OCI-LY7 (cell line): ENCODE results near the gene MIEN1. TPM values are rescaled to one million over a fixed set of nuclear protein-coding genes. Genes with fewer than 3 reads are reported as not detected.

Experiments
- BruUV-seq: library from RNA; stranded (reverse); fragments of 400-500 nt; replicated peaks from 2 replicates; lab custom pipeline; 2021; lab: Mats Ljungman, UMichigan
- CTCF ChIA-PET: fragments of 300-600 bp; sonication (Branson Sonifier 250); formaldehyde crosslinking; loops from one replicate; lab custom pipeline; 2022; ENCODE audit warnings: antibody characterized with exemption; ENCODE audit not compliant: unreplicated experiment; lab: Charles Lee
- POLR2A ChIA-PET: fragments of 300-600 bp; sonication (Branson Sonifier 250); formaldehyde crosslinking; loops from one replicate; lab custom pipeline; 2022; ENCODE audit warnings: antibody characterized with exemption; lab: Charles Lee
- DNase-seq: peaks from one replicate; pipeline ENCODE4 v3.0.0-alpha.2; 2015; ENCODE audit warnings: low spot score
- H2AFZ ChIP-seq: fragments of 200-600 bp; sonication (generic), shearing (Covaris generic); 2 replicates; pipeline ENCODE4 v1.6.1; 2014; ENCODE audit warnings: mild to moderate bottlenecking, antibody characterized with exemption, low read length, moderate library complexity
- H3K27ac ChIP-seq: fragments of 200-600 bp; sonication (generic); 2 replicates; pipeline ENCODE4 v1.5.1; 2014; ENCODE audit warnings: mixed run types, low read depth, mild to moderate bottlenecking, moderate library complexity, low read length, inconsistent platforms; ENCODE audit not compliant: poor library complexity, severe bottlenecking
- H3K36me3 ChIP-seq: fragments of 200-600 bp; sonication (generic); 2 replicates; pipeline ENCODE4 v1.6.1; 2014; ENCODE audit warnings: mild to moderate bottlenecking, antibody characterized with exemption, low read length, moderate library complexity, mixed read lengths; ENCODE audit not compliant: insufficient read depth
- H3K4me1 ChIP-seq: fragments of 200-600 bp; sonication (generic); 2 replicates; pipeline ENCODE4 v1.5.1; 2014; ENCODE audit warnings: mild to moderate bottlenecking, low read length; ENCODE audit not compliant: insufficient read depth, poor library complexity, severe bottlenecking
- H3K4me2 ChIP-seq: fragments of 200-600 bp; sonication (generic); 2 replicates; pipeline ENCODE4 v1.6.1; 2014; ENCODE audit warnings: mild to moderate bottlenecking, low read length
- H3K4me3 ChIP-seq: fragments of 200-600 bp; sonication (generic); 2 replicates; pipeline ENCODE4 v1.5.1; 2014; ENCODE audit warnings: mild to moderate bottlenecking, low read depth, low read length; ENCODE audit not compliant: poor library complexity, severe bottlenecking
- H3K79me2 ChIP-seq: fragments of 200-600 bp; sonication (generic); 2 replicates; pipeline ENCODE4 v1.6.1; 2016; ENCODE audit warnings: low read depth, mild to moderate bottlenecking, low read length, moderate library complexity, mixed read lengths; ENCODE audit not compliant: insufficient read depth
- H3K9me2 ChIP-seq: fragments of 200-600 bp; sonication (generic); 2 replicates; pipeline ENCODE4 v1.6.1; 2016; ENCODE audit warnings: mild to moderate bottlenecking, low read length, mixed read lengths; ENCODE audit not compliant: insufficient read depth
- H3K9me3 ChIP-seq: fragments of 200-600 bp; sonication (generic); 2 replicates; pipeline ENCODE4 v1.6.1; 2014; ENCODE audit warnings: mild to moderate bottlenecking, mixed run types, low read length, mixed read lengths
- H4K20me1 ChIP-seq: fragments of 200-600 bp; sonication (generic); 2 replicates; pipeline ENCODE4 v1.6.1; 2014; ENCODE audit warnings: mild to moderate bottlenecking, antibody characterized with exemption, low read length, moderate library complexity, mixed read lengths; ENCODE audit not compliant: insufficient read depth
- EZH2phosphoT487 ChIP-seq: fragments of 200-600 bp; sonication (generic); IDR thresholded peaks from 2 replicates; pipeline ENCODE4 v1.6.1; 2018; ENCODE audit warnings: low read depth, borderline replicate concordance, mild to moderate bottlenecking, mixed run types, antibody characterized with exemption, low read length, moderate library complexity, mixed read lengths
- intact Hi-C: fragments of 100-400 bp; cut with micrococcal nuclease; formaldehyde crosslinking; loops from one replicate; pipeline ENCODE4 v1.10.0; 2022; ENCODE audit not compliant: unreplicated experiment
- total RNA-seq, 2 experiments: library from RNA; depleted of rRNA in 1 of 2; stranded (reverse); fragments of >200 nt in 1 of 2; shearing (Covaris generic) in 1 of 2; gene quantifications; 2 replicates each; pipeline ENCODE4 v1.2.3, GENCODE V29; 2014 to 2022
- TF ChIP-seq, protein P1 (sequence below): fragments of 200-600 bp; sonication (generic); conservative IDR thresholded peaks from 2 replicates; pipeline ENCODE4 v1.5.1; 2014; ENCODE audit warnings: mild to moderate bottlenecking, antibody characterized with exemption, low read length, moderate library complexity, mixed read lengths

The MIEN1 gene
- total RNA-seq, 2 experiments from 2014 or later, result 55.4 to 89.9 TPM

DNA sequence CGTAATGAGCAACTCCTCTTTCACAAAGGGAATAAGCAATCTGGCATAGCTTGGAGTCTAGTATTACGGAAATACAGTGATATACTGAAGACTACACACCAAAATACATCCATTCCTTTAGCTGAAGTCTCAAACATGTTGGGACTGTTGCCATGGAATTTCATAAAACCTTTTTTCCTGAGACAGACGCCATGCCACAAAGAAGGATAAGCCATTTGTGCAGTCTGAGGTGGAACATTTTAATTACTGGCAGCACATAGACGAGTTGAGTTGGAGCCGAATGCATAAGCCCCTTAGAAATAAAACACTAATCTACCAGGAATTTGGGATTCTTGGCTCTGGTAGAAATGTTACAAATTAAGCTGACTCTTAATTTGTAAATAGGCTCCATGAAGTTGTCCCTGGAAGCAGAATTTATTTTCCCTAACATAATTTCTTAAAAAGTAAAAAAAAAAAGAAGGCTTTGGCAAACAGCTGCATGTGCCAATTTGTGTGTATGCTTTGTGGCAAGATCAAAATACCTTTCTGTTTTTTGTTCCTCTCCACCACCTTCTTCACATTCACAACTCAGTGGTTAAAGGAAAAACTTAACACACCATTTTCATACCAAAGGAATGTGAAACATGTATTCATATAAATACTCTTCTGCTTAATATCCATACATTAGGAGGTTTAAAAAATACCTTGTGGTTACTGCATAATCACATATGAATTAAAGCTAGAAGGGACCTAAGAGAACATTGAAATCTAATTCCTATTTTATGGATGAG is 32.9 kb upstream of the MIEN1 start:
- H4K20me1 ChIP-seq, result peaks cover 8% of the 10 kb centered on the region; the same call in 1 of the 2 replicates
- no peak overlapping the region for H2AFZ ChIP-seq
- H3K36me3 ChIP-seq, result peaks cover 86% of the 10 kb centered on the region
- CTCF ChIA-PET, result no interaction called here
- no peak overlapping the region for H3K27ac ChIP-seq
- TF ChIP-seq, protein P1, sequence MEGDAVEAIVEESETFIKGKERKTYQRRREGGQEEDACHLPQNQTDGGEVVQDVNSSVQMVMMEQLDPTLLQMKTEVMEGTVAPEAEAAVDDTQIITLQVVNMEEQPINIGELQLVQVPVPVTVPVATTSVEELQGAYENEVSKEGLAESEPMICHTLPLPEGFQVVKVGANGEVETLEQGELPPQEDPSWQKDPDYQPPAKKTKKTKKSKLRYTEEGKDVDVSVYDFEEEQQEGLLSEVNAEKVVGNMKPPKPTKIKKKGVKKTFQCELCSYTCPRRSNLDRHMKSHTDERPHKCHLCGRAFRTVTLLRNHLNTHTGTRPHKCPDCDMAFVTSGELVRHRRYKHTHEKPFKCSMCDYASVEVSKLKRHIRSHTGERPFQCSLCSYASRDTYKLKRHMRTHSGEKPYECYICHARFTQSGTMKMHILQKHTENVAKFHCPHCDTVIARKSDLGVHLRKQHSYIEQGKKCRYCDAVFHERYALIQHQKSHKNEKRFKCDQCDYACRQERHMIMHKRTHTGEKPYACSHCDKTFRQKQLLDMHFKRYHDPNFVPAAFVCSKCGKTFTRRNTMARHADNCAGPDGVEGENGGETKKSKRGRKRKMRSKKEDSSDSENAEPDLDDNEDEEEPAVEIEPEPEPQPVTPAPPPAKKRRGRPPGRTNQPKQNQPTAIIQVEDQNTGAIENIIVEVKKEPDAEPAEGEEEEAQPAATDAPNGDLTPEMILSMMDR, result no peak
- TF ChIP-seq EZH2phosphoT487, result no peak
- peaks cover 52% of the 10 kb centered on the region for H3K4me1 ChIP-seq
- H3K9me3 ChIP-seq, result no peaks in the 10 kb centered on the region
- no peak overlapping the region for H3K4me2 ChIP-seq
- H3K9me2 ChIP-seq, result no peaks in the 10 kb centered on the region
- H3K4me3 ChIP-seq, result no peak overlapping the region
- TSS peak; percentile 29 for BruUV-seq
- POLR2A ChIA-PET, result interaction anchor here (0.9 to 2.1 kb wide), 3 partner anchors 12 to 17 kb away, joined by 3 to 10 read pairs (median 3); no protein-coding TSS in a partner anchor
- intact Hi-C loops, result no loop called here
- no peak for DNase-seq
- peaks cover 78% of the 10 kb centered on the region; the same call in 1 of the 2 replicates for H3K79me2 ChIP-seq

DNA sequence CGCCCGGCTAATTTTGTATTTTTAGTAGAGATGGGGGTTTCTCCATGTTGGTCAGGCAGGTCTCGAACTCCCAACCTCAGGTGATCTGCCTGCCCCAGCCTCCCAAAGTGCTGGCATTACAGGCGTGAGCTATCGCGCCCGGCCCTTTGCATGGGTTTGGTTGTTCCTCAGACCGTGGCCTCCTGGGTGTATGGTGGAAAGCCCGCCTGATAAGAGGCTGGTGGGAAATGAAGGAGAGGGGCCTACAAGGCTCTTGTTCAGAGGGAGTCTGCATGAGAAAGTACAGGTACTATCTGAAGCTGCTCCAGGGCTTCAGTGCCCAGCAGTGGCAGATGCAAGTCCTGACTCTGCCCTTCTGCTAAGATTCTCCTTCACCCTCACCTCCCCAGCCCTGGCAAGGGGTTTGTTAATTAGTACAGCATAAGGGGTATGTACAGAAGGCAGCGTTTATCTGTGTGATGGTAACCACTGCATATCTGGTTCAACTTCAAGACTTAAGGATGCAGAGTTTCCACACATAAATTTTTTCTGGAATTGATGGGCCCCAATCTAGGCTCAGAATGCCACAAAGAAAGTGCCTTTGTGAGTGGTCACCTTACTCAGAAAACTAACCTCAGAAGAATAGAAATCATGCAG is 31.6 kb upstream of the MIEN1 start:
- Histone ChIP-seq H3K4me3 (no peak overlapping the region), H4K20me1 (peaks cover 8% of the 10 kb centered on the region; the same call in 1 of the 2 replicates), H3K36me3 (peaks cover 73% of the 10 kb centered on the region), H3K4me1 (peaks cover 56% of the 10 kb centered on the region), H2AFZ (no peak overlapping the region), H3K9me3 (no peaks in the 10 kb centered on the region), H3K27ac (peak overlapping the region; percentile 5), H3K79me2 (peaks cover 71% of the 10 kb centered on the region; the same call in 1 of the 2 replicates), H3K4me2 (no peak overlapping the region), H3K9me2 (no peaks in the 10 kb centered on the region)
- BruUV-seq, result no TSS peak
- CTCF ChIA-PET, result no interaction called here
- intact Hi-C loops, result no loop called here
- no peak for DNase-seq
- POLR2A ChIA-PET, result no interaction called here
- TF ChIP-seq, protein P1, result no peak
- TF ChIP-seq EZH2phosphoT487, result no peak
